Measurements from ENCODE around the gene GPRC5D. TPM values are rescaled to one million over a fixed set of nuclear protein-coding genes. Genes with fewer than 3 reads are reported as not detected.

Gene GPRC5D
- polyA plus RNA-seq, 1 donor (not counting 4 experiments of a cell fraction or from before 2014, with no cell fraction given), result 0.08 TPM

GRCh38 chr12:12998248-12998647, 46.3 kb upstream of the GPRC5D start:
- H3K27me3 ChIP-seq (ENCODE audit: control insufficient read depth, extremely low read depth, insufficient read depth, low read length), result no peaks in the 10 kb centered on the region
- DNase-seq (ENCODE audit: low read depth, low spot score) (no peak), FAIRE-seq (no peak)
- peaks cover 29% of the 10 kb centered on the region for H3K79me2 ChIP-seq (ENCODE audit: control insufficient read depth, insufficient read depth, low read length)
- dilution Hi-C loops (cut with MboI; ENCODE audit: extremely low pct_ligation_motif_present, low sequenced_read_pairs), result no loop called here
- no peaks in the 10 kb centered on the region for H3K9me3 ChIP-seq (ENCODE audit: control insufficient read depth, low read depth, low read length)
- H2AFZ ChIP-seq (ENCODE audit: control insufficient read depth, low read length), result no peak overlapping the region
- no peak overlapping the region for H3K4me3 ChIP-seq (ENCODE audit: control insufficient read depth in 2 of 3, extremely low read depth in 1 of 3, insufficient read depth in 2 of 3, low read depth in 1 of 3, low read length in 3 of 3)
- H3K36me3 ChIP-seq (ENCODE audit: control insufficient read depth in 2 of 2, extremely low read depth in 1 of 2, insufficient read depth in 2 of 2, low read length in 2 of 2), result peaks cover 0 to 3% of the 10 kb centered on the region in 2 experiments
- no peaks in the 10 kb centered on the region for H3K9me1 ChIP-seq (ENCODE audit: control insufficient read depth, extremely low read depth, insufficient read depth, low read length)
- no peak overlapping the region for H3K4me2 ChIP-seq (ENCODE audit: control insufficient read depth, extremely low read depth, insufficient read depth, low read depth, low read length)
- H3K4me1 ChIP-seq (ENCODE audit: control insufficient read depth, extremely low read depth, insufficient read depth, low read length), result peaks cover 11% of the 10 kb centered on the region
- H4K20me1 ChIP-seq (ENCODE audit: control insufficient read depth, extremely low read depth, insufficient read depth, low read length), result no peaks in the 10 kb centered on the region
- TF ChIP-seq CTCF (optimal IDR thresholded peaks at IDR 0.05 in 1 of 3, IDR thresholded peaks at IDR 0.05 in 1 of 3, conservative IDR thresholded peaks at IDR 0.05 in 1 of 3; ENCODE audit: extremely low read depth in 1 of 3, insufficient read depth in 2 of 3, low read length in 3 of 3) (no peak), EZH2 (IDR thresholded peaks at IDR 0.05; ENCODE audit: low read length) (no peak)
- H3K9ac ChIP-seq (ENCODE audit: control insufficient read depth, extremely low read depth, insufficient read depth, low read length), result no peak overlapping the region
- no peak overlapping the region for H3K27ac ChIP-seq (ENCODE audit: control insufficient read depth, insufficient read depth, low read length)

- Histone ChIP-seq H3K9me3 (ENCODE audit: control insufficient read depth, low read depth, low read length) (no peaks in the 10 kb centered on the region), H2AFZ (ENCODE audit: control insufficient read depth, low read length) (no peak overlapping the region), H3K79me2 (ENCODE audit: control insufficient read depth, insufficient read depth, low read length) (peaks cover 29% of the 10 kb centered on the region), H3K4me3 (ENCODE audit: control insufficient read depth in 2 of 3, extremely low read depth in 1 of 3, insufficient read depth in 2 of 3, low read depth in 1 of 3, low read length in 3 of 3) (no peak overlapping the region), H3K27me3 (ENCODE audit: control insufficient read depth, extremely low read depth, insufficient read depth, low read length) (no peaks in the 10 kb centered on the region), H3K4me2 (ENCODE audit: control insufficient read depth, extremely low read depth, insufficient read depth, low read depth, low read length) (no peak overlapping the region), H3K4me1 (ENCODE audit: control insufficient read depth, extremely low read depth, insufficient read depth, low read length) (peaks cover 11% of the 10 kb centered on the region), H3K9me1 (ENCODE audit: control insufficient read depth, extremely low read depth, insufficient read depth, low read length) (no peaks in the 10 kb centered on the region), H4K20me1 (ENCODE audit: control insufficient read depth, extremely low read depth, insufficient read depth, low read length) (no peaks in the 10 kb centered on the region), H3K27ac (ENCODE audit: control insufficient read depth, insufficient read depth, low read length) (no peak overlapping the region), H3K9ac (ENCODE audit: control insufficient read depth, extremely low read depth, insufficient read depth, low read length) (no peak overlapping the region), H3K36me3 (ENCODE audit: control insufficient read depth in 2 of 2, extremely low read depth in 1 of 2, insufficient read depth in 2 of 2, low read length in 2 of 2) (peaks cover 0 to 3% of the 10 kb centered on the region in 2 experiments)
- dilution Hi-C loops (cut with MboI; ENCODE audit: extremely low pct_ligation_motif_present, low sequenced_read_pairs), result no loop called here
- TF ChIP-seq CTCF (optimal IDR thresholded peaks at IDR 0.05 in 1 of 3, IDR thresholded peaks at IDR 0.05 in 1 of 3, conservative IDR thresholded peaks at IDR 0.05 in 1 of 3; ENCODE audit: extremely low read depth in 1 of 3, insufficient read depth in 2 of 3, low read length in 3 of 3) (no peak), EZH2 (IDR thresholded peaks at IDR 0.05; ENCODE audit: low read length) (no peak)
- DNase-seq (ENCODE audit: low read depth, low spot score) (no peak), FAIRE-seq (no peak)
Measured at GRCh38 chr12:12997734-12998133, 45.8 kb upstream of the GPRC5D start.
